ENCODE data around the gene HEXD.

HEXD gene

DNA sequence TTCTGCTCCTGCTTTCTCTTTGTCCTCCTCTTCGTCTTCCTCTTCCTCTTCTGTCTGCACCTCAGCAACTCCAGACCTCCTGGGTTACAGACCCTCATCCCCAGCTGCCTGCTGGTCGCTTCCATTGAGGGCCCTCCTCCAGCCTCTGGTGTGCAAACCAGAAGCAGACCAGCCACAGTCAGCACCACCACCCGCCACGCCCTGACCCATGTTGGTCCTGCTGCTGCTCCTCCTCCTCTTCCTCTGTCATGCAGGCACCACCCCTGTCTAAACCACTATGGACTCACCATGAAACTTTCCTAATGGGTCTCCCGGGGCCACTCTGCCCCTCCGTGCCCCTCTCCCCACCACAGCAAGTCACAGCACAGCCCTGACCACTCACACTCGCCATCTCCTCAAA lies 11.7 kb downstream of the HEXD start (continued):
- TF ChIP-seq, protein P1, sequence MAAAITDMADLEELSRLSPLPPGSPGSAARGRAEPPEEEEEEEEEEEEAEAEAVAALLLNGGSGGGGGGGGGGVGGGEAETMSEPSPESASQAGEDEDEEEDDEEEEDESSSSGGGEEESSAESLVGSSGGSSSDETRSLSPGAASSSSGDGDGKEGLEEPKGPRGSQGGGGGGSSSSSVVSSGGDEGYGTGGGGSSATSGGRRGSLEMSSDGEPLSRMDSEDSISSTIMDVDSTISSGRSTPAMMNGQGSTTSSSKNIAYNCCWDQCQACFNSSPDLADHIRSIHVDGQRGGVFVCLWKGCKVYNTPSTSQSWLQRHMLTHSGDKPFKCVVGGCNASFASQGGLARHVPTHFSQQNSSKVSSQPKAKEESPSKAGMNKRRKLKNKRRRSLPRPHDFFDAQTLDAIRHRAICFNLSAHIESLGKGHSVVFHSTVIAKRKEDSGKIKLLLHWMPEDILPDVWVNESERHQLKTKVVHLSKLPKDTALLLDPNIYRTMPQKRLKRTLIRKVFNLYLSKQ (tag by site-specific recombination; IDR thresholded peaks at IDR 0.05; ENCODE audit: borderline replicate concordance), result no peak

DNA sequence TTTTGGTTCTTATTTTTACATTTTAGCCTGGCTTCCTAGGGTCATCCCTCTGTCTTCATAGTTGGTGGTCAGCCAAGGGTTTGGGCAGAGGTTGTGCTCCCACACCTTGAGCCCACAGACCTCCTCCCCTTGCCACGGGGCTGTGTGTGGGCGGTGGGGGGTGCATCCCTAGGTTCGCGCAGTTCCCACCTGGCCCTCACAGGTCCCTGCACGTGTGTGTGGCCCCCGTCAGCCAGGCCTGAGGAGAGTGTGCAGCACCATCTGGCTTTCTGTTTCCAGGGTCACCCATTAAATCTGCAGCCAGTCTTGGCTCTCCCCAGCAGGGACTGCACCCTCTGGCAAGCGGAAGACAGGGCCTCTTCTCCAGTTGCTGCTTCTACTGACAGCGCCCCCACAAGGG lies 13.9 kb downstream of the HEXD start:
- Histone ChIP-seq H3K4me3 (ENCODE audit: low read depth, low read length) (no peak overlapping the region), H3K4me1 (ENCODE audit: control insufficient read depth, insufficient read depth, low read length) (no peaks in the 10 kb centered on the region), H3K36me3 (ENCODE audit: control insufficient read depth in 2 of 2, insufficient read depth in 1 of 2, low read length in 2 of 2) (peaks cover 4 to 25% of the 10 kb centered on the region in 2 experiments; a peak in 2 of 3 replicates), H3K27ac (ENCODE audit: extremely low read depth, low read depth, low read length) (no peak overlapping the region), H3K9me3 (ENCODE audit: control insufficient read depth, insufficient read depth, low read depth, low read length) (no peaks in the 10 kb centered on the region)
- ChIA-PET CTCF (no interaction called here), POLR2A (no interaction called here)
- TF ChIP-seq ZFP37 (tag by site-specific recombination; IDR thresholded peaks at IDR 0.05) (no peak), ZBTB1 (tag by site-specific recombination; IDR thresholded peaks at IDR 0.05) (no peak), ZNF16 (tag by site-specific recombination; IDR thresholded peaks at IDR 0.05; ENCODE audit: low read depth) (no peak), EGR2 (tag by site-specific recombination; IDR thresholded peaks at IDR 0.05; ENCODE audit: low read depth) (peak; percentile 49; the same call in 1 of the 2 replicates), ZSCAN16 (tag by site-specific recombination; IDR thresholded peaks at IDR 0.05) (no peak), ZBTB48 (tag by site-specific recombination; IDR thresholded peaks at IDR 0.05) (no peak), SP2 (tag by site-specific recombination; IDR thresholded peaks at IDR 0.05) (no peak), ZNF768 (tag by site-specific recombination; IDR thresholded peaks at IDR 0.05) (no peak), ZNF600 (tag by site-specific recombination; IDR thresholded peaks at IDR 0.05) (no peak), ZNF610 (tag by site-specific recombination; IDR thresholded peaks at IDR 0.05; ENCODE audit: borderline replicate concordance) (no peak), ZFHX2 (tag by site-specific recombination; conservative IDR thresholded peaks at IDR 0.05) (peak; percentile 40; the same call in 1 of the 2 replicates)
- TF ChIP-seq, protein P2, sequence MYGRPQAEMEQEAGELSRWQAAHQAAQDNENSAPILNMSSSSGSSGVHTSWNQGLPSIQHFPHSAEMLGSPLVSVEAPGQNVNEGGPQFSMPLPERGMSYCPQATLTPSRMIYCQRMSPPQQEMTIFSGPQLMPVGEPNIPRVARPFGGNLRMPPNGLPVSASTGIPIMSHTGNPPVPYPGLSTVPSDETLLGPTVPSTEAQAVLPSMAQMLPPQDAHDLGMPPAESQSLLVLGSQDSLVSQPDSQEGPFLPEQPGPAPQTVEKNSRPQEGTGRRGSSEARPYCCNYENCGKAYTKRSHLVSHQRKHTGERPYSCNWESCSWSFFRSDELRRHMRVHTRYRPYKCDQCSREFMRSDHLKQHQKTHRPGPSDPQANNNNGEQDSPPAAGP (tag by site-specific recombination; IDR thresholded peaks at IDR 0.05), result no peak

DNA sequence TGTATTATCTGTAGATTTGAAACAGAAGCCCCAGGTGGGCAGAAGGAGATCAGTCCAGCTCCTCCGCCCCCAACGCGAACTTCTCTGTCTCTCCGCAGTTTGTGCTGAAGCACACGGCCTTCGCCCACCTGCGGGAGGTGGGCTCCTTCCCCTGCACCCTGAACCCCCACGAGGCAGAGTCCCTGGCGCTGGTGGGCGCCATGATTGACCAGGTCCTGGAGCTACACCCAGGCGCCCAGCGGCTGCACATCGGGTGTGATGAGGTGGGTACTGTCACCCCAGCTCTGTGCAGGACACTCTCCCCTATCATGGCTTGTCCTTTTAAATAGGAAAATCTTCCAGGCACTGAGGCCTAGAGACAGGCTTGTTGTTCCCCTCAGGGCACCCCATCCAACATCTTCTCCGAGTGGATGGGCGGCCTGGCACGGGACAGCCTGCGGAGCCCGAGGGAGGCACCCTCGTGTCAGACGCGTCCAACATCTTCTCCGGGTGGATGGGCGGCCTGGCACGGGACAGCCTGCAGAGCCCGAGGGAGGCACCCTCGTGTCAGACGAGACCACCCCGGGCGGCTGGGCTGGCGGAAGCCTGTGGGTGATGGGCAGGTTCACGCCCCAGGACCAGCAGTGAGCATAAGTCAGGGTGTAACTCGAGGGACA lies 15.5 kb downstream of the HEXD start:
- TF ChIP-seq ZNF292 (tag by site-specific recombination; IDR thresholded peaks at IDR 0.05; ENCODE audit: borderline replicate concordance, low read depth) (no peak), ZNF157 (tag by site-specific recombination; IDR thresholded peaks at IDR 0.05) (no peak)
- H3K4me3 ChIP-seq (ENCODE audit: low read depth, low read length), result no peak overlapping the region
- H3K36me3 ChIP-seq (ENCODE audit: control insufficient read depth in 2 of 2, insufficient read depth in 1 of 2, low read length in 2 of 2), result peaks cover 4 to 32% of the 10 kb centered on the region in 2 experiments; a peak in 2 of 3 replicates
- no peak overlapping the region for H3K27ac ChIP-seq (ENCODE audit: extremely low read depth, low read depth, low read length)
- CTCF ChIA-PET, result no interaction called here
- no peaks in the 10 kb centered on the region for H3K4me1 ChIP-seq (ENCODE audit: control insufficient read depth, insufficient read depth, low read length)
- POLR2A ChIA-PET, result interaction anchor here (0.8 kb wide), 1 partner anchor 9 kb away, joined by 3 read pairs; no protein-coding TSS in a partner anchor
- H3K9me3 ChIP-seq (ENCODE audit: control insufficient read depth, insufficient read depth, low read depth, low read length), result no peaks in the 10 kb centered on the region

DNA sequence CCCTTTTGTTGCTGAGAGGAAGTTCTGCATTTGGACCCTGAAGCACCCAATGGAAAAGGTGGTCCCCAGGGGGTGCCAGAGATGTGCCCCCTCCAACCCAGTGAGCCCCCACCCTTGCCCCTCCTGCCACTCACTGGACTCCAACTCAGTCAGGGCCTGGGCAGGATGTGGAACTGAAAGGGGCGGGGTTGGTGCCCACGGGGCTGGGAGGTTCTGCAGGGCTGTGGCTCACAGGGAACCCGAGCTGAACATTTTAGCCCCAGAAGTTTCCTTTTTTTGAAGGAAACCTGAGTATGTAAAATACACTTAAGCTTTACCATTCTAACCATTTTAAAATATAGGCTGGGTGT lies 16.0 kb downstream of the HEXD start:
- Histone ChIP-seq H3K4me3 (ENCODE audit: low read depth, low read length) (no peak overlapping the region), H3K27ac (ENCODE audit: extremely low read depth, low read depth, low read length) (no peak overlapping the region), H3K4me1 (ENCODE audit: control insufficient read depth, insufficient read depth, low read length) (no peaks in the 10 kb centered on the region), H3K9me3 (ENCODE audit: control insufficient read depth, insufficient read depth, low read depth, low read length) (no peaks in the 10 kb centered on the region), H3K36me3 (ENCODE audit: control insufficient read depth in 2 of 2, insufficient read depth in 1 of 2, low read length in 2 of 2) (peaks cover 4 to 32% of the 10 kb centered on the region in 2 experiments; a peak in 2 of 3 replicates)
- CTCF ChIA-PET, result no interaction called here
- POLR2A ChIA-PET, result no interaction called here
- TF ChIP-seq ZNF610 (tag by site-specific recombination; IDR thresholded peaks at IDR 0.05; ENCODE audit: borderline replicate concordance) (no peak), ZNF548 (tag by site-specific recombination; IDR thresholded peaks at IDR 0.05) (no peak), KLF10 (tag by site-specific recombination; IDR thresholded peaks at IDR 0.05) (no peak), ZNF664 (tag by site-specific recombination; IDR thresholded peaks at IDR 0.05) (no peak), ZNF2 (tag by site-specific recombination; IDR thresholded peaks at IDR 0.05) (no peak), ZNF677 (tag by site-specific recombination; IDR thresholded peaks at IDR 0.05) (no peak), ZNF768 (tag by site-specific recombination; IDR thresholded peaks at IDR 0.05) (no peak), ZNF624 (tag by site-specific recombination; IDR thresholded peaks at IDR 0.05) (no peak), ZNF10 (tag by site-specific recombination; IDR thresholded peaks at IDR 0.05) (no peak)
- TF ChIP-seq, protein P3, sequence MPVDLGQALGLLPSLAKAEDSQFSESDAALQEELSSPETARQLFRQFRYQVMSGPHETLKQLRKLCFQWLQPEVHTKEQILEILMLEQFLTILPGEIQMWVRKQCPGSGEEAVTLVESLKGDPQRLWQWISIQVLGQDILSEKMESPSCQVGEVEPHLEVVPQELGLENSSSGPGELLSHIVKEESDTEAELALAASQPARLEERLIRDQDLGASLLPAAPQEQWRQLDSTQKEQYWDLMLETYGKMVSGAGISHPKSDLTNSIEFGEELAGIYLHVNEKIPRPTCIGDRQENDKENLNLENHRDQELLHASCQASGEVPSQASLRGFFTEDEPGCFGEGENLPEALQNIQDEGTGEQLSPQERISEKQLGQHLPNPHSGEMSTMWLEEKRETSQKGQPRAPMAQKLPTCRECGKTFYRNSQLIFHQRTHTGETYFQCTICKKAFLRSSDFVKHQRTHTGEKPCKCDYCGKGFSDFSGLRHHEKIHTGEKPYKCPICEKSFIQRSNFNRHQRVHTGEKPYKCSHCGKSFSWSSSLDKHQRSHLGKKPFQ (tag by site-specific recombination; IDR thresholded peaks at IDR 0.05), result no peak
- TF ChIP-seq, protein P4, sequence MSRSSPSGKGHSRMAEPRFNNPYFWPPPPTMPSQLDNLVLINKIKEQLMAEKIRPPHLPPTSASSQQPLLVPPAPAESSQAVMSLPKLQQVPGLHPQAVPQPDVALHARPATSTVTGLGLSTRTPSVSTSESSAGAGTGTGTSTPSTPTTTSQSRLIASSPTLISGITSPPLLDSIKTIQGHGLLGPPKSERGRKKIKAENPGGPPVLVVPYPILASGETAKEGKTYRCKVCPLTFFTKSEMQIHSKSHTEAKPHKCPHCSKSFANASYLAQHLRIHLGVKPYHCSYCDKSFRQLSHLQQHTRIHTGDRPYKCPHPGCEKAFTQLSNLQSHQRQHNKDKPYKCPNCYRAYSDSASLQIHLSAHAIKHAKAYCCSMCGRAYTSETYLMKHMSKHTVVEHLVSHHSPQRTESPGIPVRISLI (tag by site-specific recombination; IDR thresholded peaks at IDR 0.05), result no peak
- TF ChIP-seq, protein P5, sequence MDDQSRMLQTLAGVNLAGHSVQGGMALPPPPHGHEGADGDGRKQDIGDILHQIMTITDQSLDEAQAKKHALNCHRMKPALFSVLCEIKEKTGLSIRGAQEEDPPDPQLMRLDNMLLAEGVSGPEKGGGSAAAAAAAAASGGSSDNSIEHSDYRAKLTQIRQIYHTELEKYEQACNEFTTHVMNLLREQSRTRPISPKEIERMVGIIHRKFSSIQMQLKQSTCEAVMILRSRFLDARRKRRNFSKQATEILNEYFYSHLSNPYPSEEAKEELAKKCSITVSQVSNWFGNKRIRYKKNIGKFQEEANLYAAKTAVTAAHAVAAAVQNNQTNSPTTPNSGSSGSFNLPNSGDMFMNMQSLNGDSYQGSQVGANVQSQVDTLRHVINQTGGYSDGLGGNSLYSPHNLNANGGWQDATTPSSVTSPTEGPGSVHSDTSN (CRISPR knock-in tag; IDR thresholded peaks at IDR 0.05), result no peak
